Measurements from ENCODE around the gene LPXN.

- TF ChIP-seq CTCF (IDR thresholded peaks at IDR 0.05) (no peak), EHMT2 (IDR thresholded peaks at IDR 0.05; ENCODE audit: low read depth) (no peak), ZNF302 (CRISPR knock-in tag; IDR thresholded peaks at IDR 0.05) (no peak), EP300 (IDR thresholded peaks at IDR 0.05) (no peak), POLR2A (IDR thresholded peaks at IDR 0.05; ENCODE audit: low read length) (no peak)
Observed at GRCh38 chr11:58591659-58592058, 16.0 kb upstream of the LPXN start.

All from A549 (cell line).